Gastrocnemius medialis (tissue), 4 donors: ENCODE measurements around the gene SPOCD1. TPM values are rescaled to one million over a fixed set of nuclear protein-coding genes. Genes with fewer than 3 reads are reported as not detected.

Experiments used
- ATAC-seq, 2 donors: fragments of 150-250 bp; one replicate each; pipeline ENCODE4 v1.9.1; 2016
- DNase-seq, 2 donors: peaks; one replicate each; pipeline ENCODE4 v3.0.0-alpha.2; 2019
- H3K27ac ChIP-seq, 4 donors: fragments of 200-600 bp; sonication (generic); 1 replicate in 1 of 4; 2 replicates in 3 of 4; pipeline ENCODE4 v1.5.1; 2016 to 2018; ENCODE audit warnings: mild to moderate bottlenecking in 2 of 4, moderate library complexity in 1 of 4
- H3K27me3 ChIP-seq, 3 donors: fragments of 200-600 bp; sonication (generic) in 2 of 3; 1 replicate in 1 of 3; 2 replicates in 2 of 3; pipeline versions ENCODE4 v1.5.1 to v1.6.0; 2016 to 2019; ENCODE audit warnings: mild to moderate bottlenecking in 1 of 3, moderate library complexity in 1 of 3
- H3K36me3 ChIP-seq, 2 donors: fragments of 200-600 bp; sonication (generic) in 1 of 2; one replicate each; pipeline ENCODE4 v1.5.1; 2017 to 2018
- H3K4me1 ChIP-seq, 2 donors: fragments of 200-600 bp; sonication (generic) in 1 of 2; one replicate each; pipeline ENCODE4 v1.5.1; 2016 to 2017; ENCODE audit warnings: mild to moderate bottlenecking in 2 of 2
- H3K4me3 ChIP-seq, 4 donors: fragments of 200-600 bp; sonication (generic) in 3 of 4; 1 replicate in 1 of 4; 2 replicates in 3 of 4; pipeline ENCODE4 v1.5.1; 2016 to 2019; ENCODE audit warnings: mild to moderate bottlenecking in 2 of 4
- H3K9me3 ChIP-seq, 3 donors: fragments of 200-600 bp; sonication (generic) in 2 of 3; 1 replicate in 1 of 3; 2 replicates in 2 of 3; pipeline ENCODE4 v1.5.1; 2016 to 2019
- CTCF ChIP-seq, 5 experiments: fragments of 450-650 bp in 3 of 5; fragments of 200-600 bp in 2 of 5; sonication (generic) in 2 of 5; IDR thresholded peaks in 4 of 5; conservative IDR thresholded peaks in 1 of 5; 1 replicate in 4 of 5; 2 replicates in 1 of 5; pipeline ENCODE4 v1.5.1; 2016 to 2019; ENCODE audit warnings: antibody characterized with exemption in 5 of 5, mild to moderate bottlenecking in 3 of 5, moderate library complexity in 3 of 5
- POLR2A ChIP-seq, 2 donors: fragments of 450-650 bp; IDR thresholded peaks; one replicate each; pipeline ENCODE4 v1.6.1; 2017; ENCODE audit warnings: antibody characterized with exemption in 2 of 2, mild to moderate bottlenecking in 2 of 2, moderate library complexity in 2 of 2
- in situ Hi-C, 4 donors: fragments of 200-750 bp; cut with MboI; loops; one replicate each; pipeline versions ENCODE4 v1.15.0 to v1.8.0; 2017; ENCODE audit warnings: low sequenced_read_pairs in 4 of 4
- intact Hi-C: fragments of 100-400 bp; cut with DNase I; formaldehyde crosslinking; loops from one replicate; pipeline ENCODE4 v1.15.1; 2023; ENCODE audit warnings: low total_unique reads
- total RNA-seq, 4 donors: library from RNA; depleted of rRNA; stranded (reverse); fragments of >200 nt; gene quantifications; one replicate each; pipeline versions ENCODE4 v1.1.0 to v1.2.3, GENCODE V29; 2016

SPOCD1 gene
- total RNA-seq, 4 donors from 2014 or later, result not detected

GRCh38 chr1:31768407-31768907 is 47.4 kb downstream of the SPOCD1 start:
- ATAC-seq (no peak), DNase-seq (no peak)
- H3K9me3 ChIP-seq, result no peaks in the 10 kb centered on the region
- H3K4me1 ChIP-seq, result peaks cover 9 to 16% of the 10 kb centered on the region in 2 donors
- H3K27me3 ChIP-seq, result peaks cover 16 to 24% (median 16%) of the 10 kb centered on the region in 3 donors
- no peak overlapping the region for H3K4me3 ChIP-seq
- in situ Hi-C loops (no loop called here), intact Hi-C loops (no loop called here)
- H3K27ac ChIP-seq, result no peak overlapping the region
- H3K36me3 ChIP-seq, result no peaks in the 10 kb centered on the region
- TF ChIP-seq CTCF (IDR thresholded peaks at IDR 0.05 in 4 of 5, conservative IDR thresholded peaks at IDR 0.05 in 1 of 5) (no peak), POLR2A (IDR thresholded peaks at IDR 0.05) (no peak)

GRCh38 chr1:31767225-31767624 is 48.6 kb downstream of the SPOCD1 start:
- H3K36me3 ChIP-seq, result no peaks in the 10 kb centered on the region
- TF ChIP-seq CTCF (IDR thresholded peaks at IDR 0.05 in 4 of 5, conservative IDR thresholded peaks at IDR 0.05 in 1 of 5), result no peak
- no peak for TF ChIP-seq POLR2A (IDR thresholded peaks at IDR 0.05)
- intact Hi-C loops (no loop called here), in situ Hi-C loops (no loop called here)
- H3K4me3 ChIP-seq, result no peak overlapping the region
- H3K27ac ChIP-seq, result no peak overlapping the region
- peaks cover 15 to 20% of the 10 kb centered on the region in 2 donors for H3K4me1 ChIP-seq
- no peaks in the 10 kb centered on the region for H3K9me3 ChIP-seq
- ATAC-seq (no peak), DNase-seq (no peak)
- peaks cover 16 to 23% (median 17%) of the 10 kb centered on the region in 3 donors for H3K27me3 ChIP-seq

GRCh38 chr1:31765516-31765915 is 50.3 kb downstream of the SPOCD1 start:
- H3K9me3 ChIP-seq, result no peaks in the 10 kb centered on the region
- in situ Hi-C loops (no loop called here), intact Hi-C loops (no loop called here)
- no peak for DNase-seq
- no peaks in the 10 kb centered on the region for H3K36me3 ChIP-seq
- TF ChIP-seq POLR2A (IDR thresholded peaks at IDR 0.05), result no peak
- TF ChIP-seq CTCF (IDR thresholded peaks at IDR 0.05 in 4 of 5, conservative IDR thresholded peaks at IDR 0.05 in 1 of 5), result no peak
- peaks cover 19 to 30% of the 10 kb centered on the region in 2 donors for H3K4me1 ChIP-seq
- no peak for ATAC-seq
- peaks cover 25 to 30% (median 30%) of the 10 kb centered on the region in 3 donors for H3K27me3 ChIP-seq
- H3K27ac ChIP-seq, result no peak overlapping the region
- no peak overlapping the region for H3K4me3 ChIP-seq

GRCh38 chr1:31765041-31765467 is 50.8 kb downstream of the SPOCD1 start:
- DNase-seq (no peak), ATAC-seq (no peak)
- H3K4me1 ChIP-seq, result peaks cover 19 to 33% of the 10 kb centered on the region in 2 donors
- H3K36me3 ChIP-seq, result no peaks in the 10 kb centered on the region
- H3K27ac ChIP-seq, result no peak overlapping the region
- H3K9me3 ChIP-seq, result no peaks in the 10 kb centered on the region
- H3K27me3 ChIP-seq, result peaks cover 25 to 33% (median 32%) of the 10 kb centered on the region in 3 donors
- intact Hi-C loops, result no loop called here
- in situ Hi-C loops, result no loop called here
- TF ChIP-seq CTCF (IDR thresholded peaks at IDR 0.05 in 4 of 5, conservative IDR thresholded peaks at IDR 0.05 in 1 of 5) (no peak), POLR2A (IDR thresholded peaks at IDR 0.05) (no peak)
- H3K4me3 ChIP-seq, result no peak overlapping the region
